ENCODE data around the gene CREB3L2. TPM values are rescaled to one million over a fixed set of nuclear protein-coding genes. Genes with fewer than 3 reads are reported as not detected.

The CREB3L2 gene
- polyA plus RNA-seq, 2 of the 4 experiments (the other 2 are of a cell fraction) = 16.3 to 32.2 TPM

- ATAC-seq = no peak
Observed at GRCh38 chr7:137878333-137878961, 123.4 kb downstream of the CREB3L2 start.

DNA sequence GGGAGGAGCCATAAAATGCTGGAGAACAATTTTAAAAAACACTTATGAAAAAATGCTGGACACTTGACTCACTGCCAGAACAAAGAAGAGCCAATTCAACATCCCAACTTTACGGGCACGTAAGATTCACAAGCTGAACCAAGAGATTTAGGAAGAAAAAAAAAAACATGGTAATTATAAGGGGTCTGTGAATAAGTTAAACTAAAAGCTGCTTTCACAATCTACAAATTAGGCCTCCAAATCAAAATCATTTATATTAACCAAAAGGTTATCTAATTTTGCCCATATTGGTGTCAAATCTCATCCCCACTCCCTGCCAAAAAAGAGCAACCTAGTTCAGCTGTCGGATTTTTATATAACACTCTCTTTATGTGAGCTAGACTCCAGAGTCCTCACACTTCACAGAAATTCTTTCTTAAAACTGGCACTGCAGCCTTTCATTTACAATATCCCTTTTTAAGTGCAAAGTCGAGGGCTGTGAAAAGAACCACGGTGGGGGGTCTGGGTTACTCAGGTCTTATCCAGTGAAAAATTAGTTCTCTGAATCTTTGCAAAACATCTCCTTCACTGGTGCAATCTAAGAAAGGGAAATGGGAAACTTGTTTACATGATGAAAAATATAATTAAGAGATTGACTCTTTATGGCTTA is 124.7 kb downstream of the CREB3L2 start:
- H3K4me2 ChIP-seq = no peak overlapping the region
- no peak for ATAC-seq
- H3K4me1 ChIP-seq = peaks cover 9% of the 10 kb centered on the region; the same call in 2 of the 3 replicates
- CTCF ChIA-PET = interaction anchor here (0.7 to 1.2 kb wide), 4 partner anchors 24 to 43 kb away, joined by 3 to 4 read pairs (median 3); no protein-coding TSS in a partner anchor
- H3K4me3 ChIP-seq = no peak overlapping the region
- TF ChIP-seq ZSCAN20 (CRISPR knock-in tag; IDR thresholded peaks at IDR 0.05) = no peak
- TF ChIP-seq FOSL2 (IDR thresholded peaks at IDR 0.05) = no peak
- TF ChIP-seq FOSL2 (CRISPR knock-in tag; IDR thresholded peaks at IDR 0.05) = no peak
- no peak for TF ChIP-seq RCOR1 (IDR thresholded peaks at IDR 0.05; ENCODE audit: low read depth, low read length)
- no peak for TF ChIP-seq BHLHE40 (IDR thresholded peaks at IDR 0.05; ENCODE audit: low read depth, low read length)
- no peak for TF ChIP-seq RARB (CRISPR knock-in tag; IDR thresholded peaks at IDR 0.05)
- TF ChIP-seq, protein P1, sequence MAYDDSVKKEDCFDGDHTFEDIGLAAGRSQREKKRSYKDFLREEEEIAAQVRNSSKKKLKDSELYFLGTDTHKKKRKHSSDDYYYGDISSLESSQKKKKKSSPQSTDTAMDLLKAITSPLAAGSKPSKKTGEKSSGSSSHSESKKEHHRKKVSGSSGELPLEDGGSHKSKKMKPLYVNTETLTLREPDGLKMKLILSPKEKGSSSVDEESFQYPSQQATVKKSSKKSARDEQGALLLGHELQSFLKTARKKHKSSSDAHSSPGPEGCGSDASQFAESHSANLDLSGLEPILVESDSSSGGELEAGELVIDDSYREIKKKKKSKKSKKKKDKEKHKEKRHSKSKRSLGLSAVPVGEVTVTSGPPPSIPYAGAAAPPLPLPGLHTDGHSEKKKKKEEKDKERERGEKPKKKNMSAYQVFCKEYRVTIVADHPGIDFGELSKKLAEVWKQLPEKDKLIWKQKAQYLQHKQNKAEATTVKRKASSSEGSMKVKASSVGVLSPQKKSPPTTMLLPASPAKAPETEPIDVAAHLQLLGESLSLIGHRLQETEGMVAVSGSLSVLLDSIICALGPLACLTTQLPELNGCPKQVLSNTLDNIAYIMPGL (CRISPR knock-in tag; IDR thresholded peaks at IDR 0.05; ENCODE audit: borderline replicate concordance) = no peak
- no peak for TF ChIP-seq ATOH8 (CRISPR knock-in tag; IDR thresholded peaks at IDR 0.05; ENCODE audit: low read depth)
- TF ChIP-seq HOXB5 (CRISPR knock-in tag; IDR thresholded peaks at IDR 0.05) = no peak
- no peak for TF ChIP-seq TFCP2L1 (CRISPR knock-in tag; IDR thresholded peaks at IDR 0.05)
- TF ChIP-seq, protein P2, sequence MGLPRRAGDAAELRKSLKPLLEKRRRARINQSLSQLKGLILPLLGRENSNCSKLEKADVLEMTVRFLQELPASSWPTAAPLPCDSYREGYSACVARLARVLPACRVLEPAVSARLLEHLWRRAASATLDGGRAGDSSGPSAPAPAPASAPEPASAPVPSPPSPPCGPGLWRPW (IDR thresholded peaks at IDR 0.05) = no peak
- TF ChIP-seq GATA3 (IDR thresholded peaks at IDR 0.05; ENCODE audit: borderline replicate concordance) = no peak
- no peak for TF ChIP-seq NR3C1 (IDR thresholded peaks at IDR 0.05)
- TF ChIP-seq, protein P3, sequence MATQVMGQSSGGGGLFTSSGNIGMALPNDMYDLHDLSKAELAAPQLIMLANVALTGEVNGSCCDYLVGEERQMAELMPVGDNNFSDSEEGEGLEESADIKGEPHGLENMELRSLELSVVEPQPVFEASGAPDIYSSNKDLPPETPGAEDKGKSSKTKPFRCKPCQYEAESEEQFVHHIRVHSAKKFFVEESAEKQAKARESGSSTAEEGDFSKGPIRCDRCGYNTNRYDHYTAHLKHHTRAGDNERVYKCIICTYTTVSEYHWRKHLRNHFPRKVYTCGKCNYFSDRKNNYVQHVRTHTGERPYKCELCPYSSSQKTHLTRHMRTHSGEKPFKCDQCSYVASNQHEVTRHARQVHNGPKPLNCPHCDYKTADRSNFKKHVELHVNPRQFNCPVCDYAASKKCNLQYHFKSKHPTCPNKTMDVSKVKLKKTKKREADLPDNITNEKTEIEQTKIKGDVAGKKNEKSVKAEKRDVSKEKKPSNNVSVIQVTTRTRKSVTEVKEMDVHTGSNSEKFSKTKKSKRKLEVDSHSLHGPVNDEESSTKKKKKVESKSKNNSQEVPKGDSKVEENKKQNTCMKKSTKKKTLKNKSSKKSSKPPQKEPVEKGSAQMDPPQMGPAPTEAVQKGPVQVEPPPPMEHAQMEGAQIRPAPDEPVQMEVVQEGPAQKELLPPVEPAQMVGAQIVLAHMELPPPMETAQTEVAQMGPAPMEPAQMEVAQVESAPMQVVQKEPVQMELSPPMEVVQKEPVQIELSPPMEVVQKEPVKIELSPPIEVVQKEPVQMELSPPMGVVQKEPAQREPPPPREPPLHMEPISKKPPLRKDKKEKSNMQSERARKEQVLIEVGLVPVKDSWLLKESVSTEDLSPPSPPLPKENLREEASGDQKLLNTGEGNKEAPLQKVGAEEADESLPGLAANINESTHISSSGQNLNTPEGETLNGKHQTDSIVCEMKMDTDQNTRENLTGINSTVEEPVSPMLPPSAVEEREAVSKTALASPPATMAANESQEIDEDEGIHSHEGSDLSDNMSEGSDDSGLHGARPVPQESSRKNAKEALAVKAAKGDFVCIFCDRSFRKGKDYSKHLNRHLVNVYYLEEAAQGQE (IDR thresholded peaks at IDR 0.05) = no peak
- no peak for TF ChIP-seq HOXB13 (CRISPR knock-in tag; IDR thresholded peaks at IDR 0.05; ENCODE audit: low read depth)
- TF ChIP-seq EP300 (IDR thresholded peaks at IDR 0.05) = no peak
- no peak for TF ChIP-seq EHF (CRISPR knock-in tag; IDR thresholded peaks at IDR 0.05)
- no peak for TF ChIP-seq RNF2 (IDR thresholded peaks at IDR 0.05; ENCODE audit: borderline replicate concordance, low read depth)
- TF ChIP-seq ZNF302 (CRISPR knock-in tag; IDR thresholded peaks at IDR 0.05) = no peak
- no peak for TF ChIP-seq HEYL (CRISPR knock-in tag; IDR thresholded peaks at IDR 0.05)
- TF ChIP-seq FOSB (CRISPR knock-in tag; IDR thresholded peaks at IDR 0.05) = no peak
- DNase-seq (ENCODE audit: low read depth in 1 of 2, low spot score in 1 of 2) = no peak
- POLR2A ChIA-PET = no interaction called here
- WGBS (ENCODE audit: missing lambda C conversion rate) = 97% methylated on average over 5 of the region's 5 CpGs
- H3K27ac ChIP-seq = no peak overlapping the region
- FAIRE-seq = no peak
- H3K9me3 ChIP-seq = peaks cover 14% of the 10 kb centered on the region

More at GRCh38 chr7:137878333-137878961, 123.4 kb downstream of the CREB3L2 start:
- Histone ChIP-seq H3K9me3 (peaks cover 15% of the 10 kb centered on the region), H3K4me1 (peaks cover 20% of the 10 kb centered on the region), H3K4me3 (no peak overlapping the region), H3K4me2 (no peak overlapping the region), H3K27ac (no peak overlapping the region)
- FAIRE-seq (no peak), DNase-seq (ENCODE audit: low read depth in 1 of 2, low spot score in 1 of 2) (no peak)
- TF ChIP-seq FOSL2 (IDR thresholded peaks at IDR 0.05) (no peak), FOSL2 (CRISPR knock-in tag; IDR thresholded peaks at IDR 0.05) (no peak)
- WGBS (ENCODE audit: missing lambda C conversion rate) = 97% methylated on average over 5 of the region's 8 CpGs
- CTCF ChIA-PET = interaction anchor here (1.2 kb wide), 1 partner anchor 24 kb away, joined by 3 read pairs; no protein-coding TSS in a partner anchor
- POLR2A ChIA-PET = no interaction called here

Data from A549 (cell line).